ENCODE results near the gene PARP8. TPM values are rescaled to one million over a fixed set of nuclear protein-coding genes. Genes with fewer than 3 reads are reported as not detected.
A peak's percentile ranks its signal among the peaks of the same experiment; 100 is the strongest.
"Not testable (repeated sequence)": the region's sequence is repeated elsewhere in the genome, so short reads cannot be mapped to it uniquely, and the experiment has no call there.

Gene PARP8
- total RNA-seq, 1 donor from 2014 or later: 48.4 TPM

GRCh38 chr5:50658246-50658645 is 8.2 kb upstream of the PARP8 start:
- Histone ChIP-seq H3K4me3 (no peak overlapping the region), H3K27me3 (no peaks in the 10 kb centered on the region), H3K27ac (no peak overlapping the region), H3K4me1 (peaks cover under 1% of the 10 kb centered on the region), H3K36me3 (no peaks in the 10 kb centered on the region), H3K9me3 (no peaks in the 10 kb centered on the region)
- DNase-seq (ENCODE audit: extremely low spot score in 2 of 2): no peak
- no peak for TF ChIP-seq POLR2A (IDR thresholded peaks at IDR 0.05)
- no peak for TF ChIP-seq CTCF (IDR thresholded peaks at IDR 0.05)
- intact Hi-C loops (cut with DNase I): no loop called here

GRCh38 chr5:50663636-50664035 is 2.8 kb upstream of the PARP8 start:
- no peaks in the 10 kb centered on the region for H3K9me3 ChIP-seq
- DNase-seq (ENCODE audit: extremely low spot score in 2 of 2): no peak
- peaks cover 24% of the 10 kb centered on the region for H3K4me1 ChIP-seq
- no peaks in the 10 kb centered on the region for H3K27me3 ChIP-seq
- no peak overlapping the region for H3K4me3 ChIP-seq
- H3K36me3 ChIP-seq: no peaks in the 10 kb centered on the region
- no peak overlapping the region for H3K27ac ChIP-seq
- intact Hi-C loops (cut with DNase I): no loop called here
- TF ChIP-seq CTCF (IDR thresholded peaks at IDR 0.05) (no peak), POLR2A (IDR thresholded peaks at IDR 0.05) (no peak), POLR2AphosphoS5 (IDR thresholded peaks at IDR 0.05; ENCODE audit: insufficient read depth in 1 of 2, low read depth in 1 of 2) (no peak)

- intact Hi-C loops (cut with DNase I): no loop called here
- Histone ChIP-seq H3K4me3 (no peak overlapping the region), H3K27ac (peak overlapping the region; percentile 94), H3K9me3 (no peaks in the 10 kb centered on the region), H3K36me3 (no peaks in the 10 kb centered on the region), H3K4me1 (peaks cover 35% of the 10 kb centered on the region), H3K27me3 (no peaks in the 10 kb centered on the region)
- no peak for DNase-seq (ENCODE audit: extremely low spot score in 2 of 2)
- TF ChIP-seq POLR2AphosphoS5 (IDR thresholded peaks at IDR 0.05; ENCODE audit: insufficient read depth in 1 of 2, low read depth in 1 of 2) (no peak), POLR2A (IDR thresholded peaks at IDR 0.05) (no peak)
Measured at GRCh38 chr5:50665091-50665490, 1.3 kb upstream of the PARP8 start.

- H3K36me3 ChIP-seq; intact Hi-C loops (cut with DNase I); H3K9me3 ChIP-seq; DNase-seq (ENCODE audit: extremely low spot score in 2 of 2); H3K27me3 ChIP-seq: not testable (repeated sequence)
- peak overlapping the region; percentile 83 to 87 for H3K4me3 ChIP-seq
- peak overlapping the region; percentile 94 for H3K27ac ChIP-seq
- H3K4me1 ChIP-seq: peaks cover 35% of the 10 kb centered on the region
Measured at GRCh38 chr5:50665761-50666202, 655 bp upstream of the PARP8 start.

GRCh38 chr5:50667023-50667652 is 701 bp downstream of the PARP8 start:
- H3K4me1 ChIP-seq: peaks cover 35% of the 10 kb centered on the region
- H3K9me3 ChIP-seq: no peaks in the 10 kb centered on the region
- no peak for DNase-seq (ENCODE audit: extremely low spot score in 2 of 2)
- no peaks in the 10 kb centered on the region for H3K36me3 ChIP-seq
- peak overlapping the region; percentile 83 to 87 for H3K4me3 ChIP-seq
- H3K27ac ChIP-seq: peak overlapping the region; percentile 94
- intact Hi-C loops (cut with DNase I): no loop called here
- no peak for TF ChIP-seq CTCF (IDR thresholded peaks at IDR 0.05)
- peak in 1 of 2 donors; percentile 71 for TF ChIP-seq POLR2AphosphoS5 (IDR thresholded peaks at IDR 0.05; ENCODE audit: insufficient read depth in 1 of 2, low read depth in 1 of 2)
- H3K27me3 ChIP-seq: no peaks in the 10 kb centered on the region

- peaks cover 35% of the 10 kb centered on the region for H3K4me1 ChIP-seq
- H3K36me3 ChIP-seq: no peaks in the 10 kb centered on the region
- peak overlapping the region; percentile 83 to 87 for H3K4me3 ChIP-seq
- intact Hi-C loops (cut with DNase I): no loop called here
- TF ChIP-seq POLR2A (IDR thresholded peaks at IDR 0.05) (peak in 1 of 2 donors; percentile 35), CTCF (IDR thresholded peaks at IDR 0.05) (no peak), POLR2AphosphoS5 (IDR thresholded peaks at IDR 0.05; ENCODE audit: insufficient read depth in 1 of 2, low read depth in 1 of 2) (peak in 1 of 2 donors; percentile 69)
- peak overlapping the region; percentile 94 for H3K27ac ChIP-seq
- H3K9me3 ChIP-seq: no peaks in the 10 kb centered on the region
- DNase-seq (ENCODE audit: extremely low spot score in 2 of 2): no peak
- H3K27me3 ChIP-seq: no peaks in the 10 kb centered on the region
Measured at GRCh38 chr5:50667653-50668595, 1.5 kb downstream of the PARP8 start.

- DNase-seq (ENCODE audit: extremely low spot score in 2 of 2): not testable (repeated sequence)
Measured at GRCh38 chr5:50668636-50669035, 2.2 kb downstream of the PARP8 start.

More at GRCh38 chr5:50668636-50669035, 2.2 kb downstream of the PARP8 start:
- H3K27ac ChIP-seq: peak overlapping the region; percentile 94
- H3K36me3 ChIP-seq; H3K9me3 ChIP-seq; intact Hi-C loops (cut with DNase I); H3K27me3 ChIP-seq: not testable (repeated sequence)
- H3K4me3 ChIP-seq: peak overlapping the region; percentile 83 to 87
- peaks cover 34% of the 10 kb centered on the region for H3K4me1 ChIP-seq
